K562 (cell line): Measurements from ENCODE around the gene GBA2. TPM values are rescaled to one million over a fixed set of nuclear protein-coding genes. Genes with fewer than 3 reads are reported as not detected.

ENCODE experiments used
- ARNT ChIP-seq, 2 experiments: fragments of 450-650 bp; IDR thresholded peaks; 2 replicates each; pipeline ENCODE4 v1.6.1; 2016; ENCODE audit warnings: mild to moderate bottlenecking in 1 of 2
- CEBPG ChIP-seq, 3 experiments: fragments of 200-800 bp in 1 of 3; sonication (Bioruptor generic) in 1 of 3; sonication (generic) in 1 of 3; formaldehyde crosslinking in 1 of 3; IDR thresholded peaks in 2 of 3; conservative IDR thresholded peaks in 1 of 3; 2 replicates each; pipeline versions ENCODE4 v1.6.1 to v1.8.0; 2016 to 2022; ENCODE audit warnings: missing compliant biosample characterization in 2 of 3, missing genetic modification characterization in 2 of 3, mild to moderate bottlenecking in 1 of 3, missing genetic modification reagents in 1 of 3
- ETV5 ChIP-seq: sonication (generic); formaldehyde crosslinking; IDR thresholded peaks from 2 replicates; pipeline ENCODE4 v1.4.0; 2020; ENCODE audit warnings: low read depth, mild to moderate bottlenecking, missing genetic modification reagents
- ETV6 ChIP-seq, 3 experiments: fragments of 150-350 bp in 1 of 3; sonication (generic) in 1 of 3; formaldehyde crosslinking in 1 of 3; IDR thresholded peaks; 2 replicates each; pipeline versions ENCODE4 v1.6.1 to v1.8.0; 2014 to 2022; ENCODE audit warnings: borderline replicate concordance in 2 of 3, low read depth in 2 of 3, antibody characterized with exemption in 1 of 3, low read length in 1 of 3, mild to moderate bottlenecking in 1 of 3, missing genetic modification reagents in 1 of 3
- HMBOX1 ChIP-seq: sonication (generic); IDR thresholded peaks from 2 replicates; pipeline ENCODE4 v1.6.1; 2016
- MAFF ChIP-seq: IDR thresholded peaks from 2 replicates; pipeline ENCODE4 v1.6.1; 2012; ENCODE audit warnings: low read length, improper control_type of control experiment
- MBD2 ChIP-seq: sonication (generic); IDR thresholded peaks from 2 replicates; pipeline ENCODE4 v1.6.1; 2016; ENCODE audit warnings: low read depth, borderline replicate concordance
- MITF ChIP-seq: IDR thresholded peaks from 2 replicates; pipeline ENCODE4 v1.6.1; 2014; ENCODE audit warnings: antibody characterized with exemption
- NEUROD1 ChIP-seq: fragments of 150-350 bp; IDR thresholded peaks from 2 replicates; pipeline ENCODE4 v1.6.1; 2014; ENCODE audit warnings: borderline replicate concordance, low read length, low read depth; ENCODE audit not compliant: partially characterized antibody
- NFATC3 ChIP-seq: fragments of 450-650 bp; IDR thresholded peaks from 2 replicates; pipeline ENCODE4 v1.6.1; 2017; ENCODE audit warnings: mild to moderate bottlenecking
- PHB2 ChIP-seq: fragments of 450-650 bp; IDR thresholded peaks from 2 replicates; pipeline ENCODE4 v1.6.1; 2017; ENCODE audit warnings: low read depth
- POU5F1 ChIP-seq: fragments of 150-350 bp; IDR thresholded peaks from 2 replicates; pipeline ENCODE4 v1.6.1; 2014; ENCODE audit warnings: borderline replicate concordance, low read length, low read depth, mild to moderate bottlenecking; ENCODE audit not compliant: partially characterized antibody
- RB1 ChIP-seq: fragments of 450-650 bp; IDR thresholded peaks from 2 replicates; pipeline ENCODE4 v1.6.1; 2017; ENCODE audit warnings: low read depth, mild to moderate bottlenecking
- RBM22 ChIP-seq: fragments of 200-400 bp; formaldehyde crosslinking; IDR thresholded peaks from 2 replicates; pipeline ENCODE4 v1.6.1; 2018; ENCODE audit warnings: low read length, low read depth; ENCODE audit not compliant: poor library complexity, severe bottlenecking
- SIN3B ChIP-seq: fragments of 450-650 bp; IDR thresholded peaks from 2 replicates; pipeline ENCODE4 v1.6.1; 2017; ENCODE audit warnings: low read depth, mild to moderate bottlenecking, moderate library complexity
- STAT5A ChIP-seq: IDR thresholded peaks from 2 replicates; pipeline ENCODE4 v1.6.1; 2012; ENCODE audit warnings: low read length, inconsistent platforms, borderline replicate concordance
- THRA ChIP-seq: fragments of 450-650 bp; IDR thresholded peaks from 2 replicates; pipeline ENCODE4 v1.6.1; 2017; ENCODE audit warnings: mild to moderate bottlenecking, moderate library complexity
- XRCC4 ChIP-seq: IDR thresholded peaks from one replicate; pipeline ENCODE4 v1.6.1; 2011; ENCODE audit not compliant: insufficient read depth, insufficient read length; ENCODE audit errors: extremely low read depth
- ZNF518B ChIP-seq: fragments of 250-450 bp; sonication (Bioruptor Pico); IDR thresholded peaks from 2 replicates; pipeline ENCODE4 v1.5.0; 2021; ENCODE audit warnings: mild to moderate bottlenecking, moderate library complexity
- polyA plus RNA-seq, 8 experiments: library from polyadenylated mRNA; depleted of rRNA in 4 of 8; stranded (reverse) in 5 of 8; unstranded in 3 of 8; fragments of >200 nt; fragmentation: Nextera tagmentation in 2 of 8; fragmentation: Illumina TruSeq in 1 of 8; extraction: Ambion mirVana in 2 of 8; extraction: Trizol in 1 of 8; gene quantifications; 2 replicates each; pipeline versions ENCODE4 v1.2.1 to v1.2.3, GENCODE V29; 2011 to 2014; ENCODE audit warnings: inconsistent platforms in 1 of 8, missing spikeins in 1 of 8
- total RNA-seq, 7 experiments: library from RNA; depleted of rRNA in 6 of 7; stranded (reverse); fragments of >200 nt in 6 of 7; fragmentation: Illumina TruSeq in 2 of 7; extraction: Trizol in 2 of 7; gene quantifications; 2 replicates each; pipeline versions ENCODE4 v1.2.1 to v1.2.3, GENCODE V29; 2011 to 2021; ENCODE audit warnings: low replicate concordance in 1 of 7

The GBA2 gene
- total and polyA plus RNA-seq, 9 of the 15 experiments (the other 6 are each of a cell fraction or from before 2014, with no cell fraction given): 14.1 to 60.4 (median 32.1) TPM

DNA sequence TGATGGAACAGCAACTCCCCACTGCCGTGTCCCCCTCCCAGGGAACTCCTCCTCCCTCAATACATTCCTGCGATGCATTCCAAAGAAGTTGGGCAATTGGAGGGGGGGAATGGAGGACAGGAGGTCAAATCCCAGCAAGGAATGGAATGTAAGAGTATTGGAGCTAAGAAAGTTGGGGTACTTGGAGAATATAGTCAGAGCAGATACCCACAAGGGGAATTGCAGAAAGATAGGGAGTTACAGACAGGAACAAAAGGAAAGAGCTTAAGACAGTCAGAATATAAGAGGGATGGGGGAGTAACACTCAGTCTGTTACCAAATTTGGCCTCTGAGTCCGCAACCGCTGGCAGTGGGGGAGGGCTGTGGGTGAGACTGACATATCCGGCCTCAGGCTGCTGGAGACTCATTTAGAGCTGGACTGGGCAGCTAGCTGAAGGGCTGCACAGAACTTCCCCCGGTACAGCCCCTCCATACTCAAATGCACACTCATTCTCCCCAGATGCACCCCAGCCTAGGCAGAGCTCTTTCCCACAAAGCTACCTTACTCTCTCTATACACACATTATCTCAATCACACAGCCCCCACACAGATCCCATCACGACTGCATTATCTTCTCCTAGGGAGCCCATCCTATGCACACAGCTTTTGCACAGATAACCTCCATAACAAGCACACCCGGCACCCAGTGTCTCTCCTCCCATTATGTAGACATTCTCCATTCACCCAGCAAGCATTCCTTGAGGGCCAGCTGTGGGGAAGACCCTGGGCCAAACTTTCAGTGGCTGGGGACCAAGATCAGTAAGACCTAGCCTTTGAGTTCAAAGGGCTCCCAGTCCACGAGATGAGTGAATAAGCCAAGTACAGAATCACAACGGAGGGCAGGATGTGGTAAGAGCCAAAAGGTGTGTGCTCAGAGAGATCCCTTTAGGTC, 20.7 kb downstream of the GBA2 start (continued):
- no peak for TF ChIP-seq POU5F1
- TF ChIP-seq HMBOX1: peak; percentile 69; the same call in 1 of the 2 replicates
- peak; percentile 73; the same call in 1 of the 2 replicates for TF ChIP-seq STAT5A
- peak; percentile 50 for TF ChIP-seq NEUROD1
- TF ChIP-seq ARNT (IDR thresholded peaks at IDR 0.05): peak; percentile 58 to 72; a peak in 1 of 4 replicates
- no peak for TF ChIP-seq RB1
- no peak for TF ChIP-seq NFATC3
- TF ChIP-seq MITF: no peak
- no peak for TF ChIP-seq ETV6 (IDR thresholded peaks at IDR 0.05; ENCODE audit: borderline replicate concordance in 1 of 2, low read depth in 2 of 2, low read length in 1 of 2)
- TF ChIP-seq ETV6 (CRISPR knock-in tag; IDR thresholded peaks at IDR 0.05; ENCODE audit: borderline replicate concordance): no peak
- peak; percentile 87 for TF ChIP-seq PHB2
- TF ChIP-seq THRA: peak; percentile 79; the same call in 1 of the 2 replicates
- TF ChIP-seq ETV5 (CRISPR knock-in tag): peak; percentile 73
- TF ChIP-seq RBM22: no peak
- peak; percentile 54; the same call in 1 of the 2 replicates for TF ChIP-seq MAFF
- no peak for TF ChIP-seq ZNF518B (CRISPR knock-in tag)
- peak; percentile 44 for TF ChIP-seq MBD2
- TF ChIP-seq CEBPG (CRISPR knock-in tag; IDR thresholded peaks at IDR 0.05): 0 out of 2 replicates have a peak, but pooled peaks have one; percentile 17
- peak; percentile 39; a peak in 2 of 4 replicates for TF ChIP-seq CEBPG (tag; conservative IDR thresholded peaks at IDR 0.05 in 1 of 2, IDR thresholded peaks at IDR 0.05 in 1 of 2)
- TF ChIP-seq XRCC4: no peak
- no peak for TF ChIP-seq SIN3B
